Effector CD4-positive, alpha-beta T cell (primary cell): ENCODE measurements around the gene MAN1B1.
"Not testable (repeated sequence)": the region's sequence is repeated elsewhere in the genome, so short reads cannot be mapped to it uniquely, and the experiment has no call there.

ENCODE experiments used
- DNase-seq: peaks from one replicate; pipeline ENCODE4 v3.0.0-alpha.2; 2020

Gene MAN1B1

DNA sequence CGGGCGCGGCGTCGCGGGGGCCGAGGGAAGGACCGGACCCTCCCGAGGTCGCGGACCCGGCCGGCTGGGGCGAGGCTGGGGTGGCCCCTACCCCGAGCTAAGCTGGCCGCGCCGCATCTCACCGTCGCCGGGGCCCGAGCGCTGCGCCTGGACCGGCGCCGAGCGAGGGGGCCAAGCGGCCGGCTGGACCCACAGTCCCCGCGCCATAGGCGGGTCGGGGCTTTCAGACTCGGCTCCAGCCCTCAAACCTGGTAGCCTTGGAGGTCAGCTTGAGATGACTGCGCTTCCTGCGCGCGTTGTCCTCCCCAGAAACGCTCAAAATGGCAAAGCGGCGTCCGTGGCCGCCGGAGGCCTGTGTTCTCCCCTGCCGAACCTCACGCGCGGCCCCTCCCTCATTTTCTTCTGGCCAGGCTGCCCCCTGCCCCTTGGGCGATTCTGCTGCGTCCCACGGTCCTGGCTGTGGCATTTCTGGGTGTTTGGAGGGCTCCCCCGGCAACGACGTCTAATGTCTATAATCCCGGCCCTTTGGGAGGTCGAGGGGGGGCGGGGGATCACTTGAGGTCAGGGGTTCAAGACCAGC is 43.5 kb downstream of the MAN1B1 start:
- no peak for DNase-seq

- no peak for DNase-seq
Observed at GRCh38 chr9:137134191-137134590, 47.4 kb downstream of the MAN1B1 start.

DNA sequence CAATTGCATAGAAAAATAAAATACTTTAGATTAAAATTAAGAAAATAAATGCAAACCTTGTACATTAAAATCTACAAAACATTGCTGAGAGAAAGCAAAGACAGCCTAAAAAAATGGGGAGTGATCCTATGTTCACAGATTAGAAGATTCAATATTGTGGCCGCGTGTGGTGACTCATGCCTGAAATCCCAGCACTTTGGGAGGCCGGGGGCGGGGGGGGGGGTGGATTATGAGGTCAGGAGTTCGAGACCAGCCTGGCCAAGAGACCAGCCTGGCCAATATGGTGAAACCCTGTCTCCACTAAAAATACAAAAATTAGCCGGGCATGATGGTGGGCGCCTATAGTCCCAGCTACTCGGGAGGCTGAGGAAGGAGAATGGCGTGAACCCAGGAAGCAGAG is 48.4 kb downstream of the MAN1B1 start:
- DNase-seq, result not testable (repeated sequence)

DNA sequence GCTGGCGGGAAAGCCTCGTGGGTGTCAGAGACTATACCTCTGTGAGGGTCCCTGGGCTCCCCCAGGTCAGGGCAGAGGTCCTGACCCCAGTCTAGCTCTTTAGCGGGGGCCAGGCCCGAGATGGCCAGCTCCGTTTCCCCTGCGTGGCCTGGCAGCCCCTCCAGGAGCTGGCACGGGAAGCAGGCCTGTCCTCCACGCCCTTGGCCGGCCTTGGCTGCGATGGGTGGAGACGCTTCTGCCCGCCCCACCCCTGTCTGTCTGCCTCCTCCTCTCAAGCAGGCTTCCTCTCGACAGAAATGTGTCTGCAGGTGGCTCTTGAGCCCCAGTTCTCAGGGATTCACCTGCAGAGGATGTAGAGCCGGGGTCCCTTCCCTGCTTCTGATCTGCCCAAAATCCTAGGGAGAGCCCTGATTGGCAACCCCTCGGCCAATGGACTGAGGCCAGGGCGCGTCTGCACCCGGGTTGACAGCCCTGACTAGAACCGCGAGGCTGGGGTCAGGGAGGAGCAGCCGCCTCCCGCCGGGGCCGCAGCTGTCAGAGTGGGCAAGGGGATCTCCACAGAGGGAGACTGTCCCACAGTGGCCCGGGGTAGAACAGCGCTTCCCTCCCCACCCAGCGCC is 49.6 kb downstream of the MAN1B1 start:
- no peak for DNase-seq

DNA sequence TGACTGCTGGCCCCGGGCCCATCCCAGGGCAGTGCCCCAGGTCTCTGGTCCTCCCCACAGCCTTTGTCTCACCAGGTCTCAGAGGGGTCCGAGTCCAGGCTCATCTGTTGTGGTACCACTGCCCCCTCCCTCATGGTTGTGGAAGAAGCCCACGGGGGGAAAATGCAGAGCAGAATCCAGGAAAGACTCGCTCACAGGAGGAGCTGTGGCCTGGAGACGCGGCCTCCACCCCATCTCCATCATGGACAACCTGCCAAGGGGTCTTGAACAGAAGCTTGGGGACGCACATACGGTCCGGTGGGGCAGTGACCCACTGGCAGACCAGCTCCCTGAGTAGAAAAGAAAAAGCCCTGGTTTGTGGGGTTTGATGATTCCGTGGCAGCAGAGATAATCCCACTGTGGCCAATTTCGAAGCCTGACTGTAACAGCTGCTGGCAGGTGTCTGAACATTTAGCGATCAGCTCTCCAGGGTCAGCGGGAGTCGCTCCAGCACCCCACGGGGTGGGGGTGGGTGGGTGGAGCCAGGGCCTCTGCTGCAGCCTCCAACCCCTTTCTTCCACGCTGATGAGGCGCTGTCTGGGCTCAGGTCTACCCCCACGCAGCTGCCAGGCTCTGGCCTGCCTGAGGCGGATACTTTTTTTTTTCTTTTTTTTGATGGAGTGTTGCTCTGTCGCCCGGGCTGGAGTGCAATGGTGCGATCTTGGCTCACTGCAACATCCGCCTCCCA is 50.3 kb downstream of the MAN1B1 start:
- no peak for DNase-seq

DNA sequence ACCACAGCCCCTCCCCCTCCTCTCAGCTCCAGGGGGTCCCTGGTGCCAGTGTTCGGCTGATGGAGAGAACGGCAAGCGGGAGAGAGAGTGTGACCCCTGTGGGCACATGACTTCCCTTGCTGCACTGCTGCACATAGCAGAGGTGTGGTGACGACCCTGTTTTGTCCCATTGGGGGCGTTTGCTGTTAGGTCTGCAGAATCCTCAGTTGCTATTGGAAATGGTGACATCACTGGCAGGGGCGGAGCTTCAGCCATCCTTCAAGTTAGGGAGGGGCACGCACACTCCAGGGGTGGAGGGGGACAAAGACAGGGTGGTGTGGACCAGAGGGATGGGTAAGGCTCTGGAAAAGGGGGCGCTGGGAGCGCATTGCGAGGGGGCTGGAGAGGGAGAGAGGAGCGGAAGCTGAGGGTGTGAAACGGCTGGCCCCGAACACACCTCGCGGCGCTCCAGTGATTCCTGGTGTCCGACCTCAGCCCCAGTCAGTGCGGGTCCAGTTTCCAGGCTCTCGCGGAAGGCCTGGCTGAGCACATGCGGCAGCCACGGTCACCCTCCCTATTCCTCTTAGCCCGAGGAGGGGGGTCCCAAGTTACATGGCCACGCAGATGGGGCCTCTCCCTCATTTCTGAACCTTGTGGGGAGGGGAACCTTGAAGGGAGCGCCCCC is 51.4 kb downstream of the MAN1B1 start:
- no peak for DNase-seq

GRCh38 chr9:137138722-137139467 is 52.1 kb downstream of the MAN1B1 start, which contains the start of gene GRIN1:
Gene GRIN1, plus strand, starts transcription at chr9:137139154. Its CDS starts 333 bp downstream, at chr9:137139487.
- peak; percentile 21 for DNase-seq

DNA sequence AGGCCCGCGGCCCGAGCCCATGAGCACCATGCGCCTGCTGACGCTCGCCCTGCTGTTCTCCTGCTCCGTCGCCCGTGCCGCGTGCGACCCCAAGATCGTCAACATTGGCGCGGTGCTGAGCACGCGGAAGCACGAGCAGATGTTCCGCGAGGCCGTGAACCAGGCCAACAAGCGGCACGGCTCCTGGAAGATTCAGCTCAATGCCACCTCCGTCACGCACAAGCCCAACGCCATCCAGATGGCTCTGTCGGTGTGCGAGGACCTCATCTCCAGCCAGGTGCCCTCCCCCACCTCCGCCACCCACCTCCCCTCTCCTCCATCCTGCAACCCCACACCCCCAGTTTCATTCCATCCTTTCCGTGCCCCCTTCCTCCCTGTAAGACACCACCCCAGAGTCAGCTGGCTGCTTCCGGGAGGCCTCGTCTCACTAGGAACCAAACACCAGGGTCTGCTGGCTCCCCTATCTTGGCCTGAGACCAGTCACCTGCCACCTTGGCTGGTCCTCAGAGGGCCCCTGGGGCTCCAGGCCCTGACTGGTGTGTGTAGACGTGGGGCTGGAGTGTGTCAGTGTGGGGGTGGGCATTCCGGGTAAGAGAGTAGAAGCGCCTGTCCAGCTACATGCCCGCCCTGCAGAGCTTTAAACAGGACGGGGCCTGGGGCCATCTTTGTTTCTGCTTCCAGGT is 52.8 kb downstream of the MAN1B1 start:
- DNase-seq, result no peak

- DNase-seq, result no peak
Observed at GRCh38 chr9:137140151-137141012, 53.6 kb downstream of the MAN1B1 start.

DNA sequence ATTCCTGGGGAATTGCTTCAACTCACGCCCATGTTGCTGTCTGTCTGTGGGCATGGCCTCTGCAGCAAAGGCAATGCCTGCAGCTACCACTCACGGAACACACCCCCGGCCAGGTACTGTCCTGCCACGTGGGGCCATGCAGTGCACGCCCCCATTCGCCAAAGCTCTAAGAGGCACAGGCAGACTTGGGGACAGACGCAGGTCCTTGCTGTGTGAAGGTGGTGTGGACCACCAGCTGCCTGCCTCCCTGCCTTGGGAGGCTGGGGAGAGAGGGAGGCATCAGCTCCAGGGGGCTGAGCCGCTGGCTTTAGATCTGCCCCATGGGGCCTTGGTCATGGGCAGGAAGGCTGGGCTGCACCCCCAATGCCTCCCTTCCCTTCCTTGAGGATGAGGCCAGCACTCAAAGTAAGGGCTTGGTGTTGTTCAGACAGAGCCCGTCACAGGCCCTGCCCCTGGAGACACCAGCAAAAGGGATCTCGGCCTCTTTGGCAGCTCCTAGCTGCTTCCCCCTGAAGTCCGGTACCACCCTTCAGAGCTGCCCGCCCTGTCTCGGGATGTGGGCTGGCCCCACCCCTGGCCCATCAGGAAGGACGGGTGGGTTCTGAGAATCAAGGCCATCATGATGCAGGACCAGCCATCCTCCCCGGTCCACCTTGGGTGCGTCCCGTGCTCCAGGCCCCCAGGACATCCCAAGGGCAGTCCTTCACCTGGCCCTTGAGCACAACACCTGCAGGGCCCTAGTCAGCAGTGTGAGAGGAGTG is 54.4 kb downstream of the MAN1B1 start:
- DNase-seq, result no peak

GRCh38 chr9:137141976-137142936 is 55.5 kb downstream of the MAN1B1 start:
- no peak for DNase-seq

DNA sequence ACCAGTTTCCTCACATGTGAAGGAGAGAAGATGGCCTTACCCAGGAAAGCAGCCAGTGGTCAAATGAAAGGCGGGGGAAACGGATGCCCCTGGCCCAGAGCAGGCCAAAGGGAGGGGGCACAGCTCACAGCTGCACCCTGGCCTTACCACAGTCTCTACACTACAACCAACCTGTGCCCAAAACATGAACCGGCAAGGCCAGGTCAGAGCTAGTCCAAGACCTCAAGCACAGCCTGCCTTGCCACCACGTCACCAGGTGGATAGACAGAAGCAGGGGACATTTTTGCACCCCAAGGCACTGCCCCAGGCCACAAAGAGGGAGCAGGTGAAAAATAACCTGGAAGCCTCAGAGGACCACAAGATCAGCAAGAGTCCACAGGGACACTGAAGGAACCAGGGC is 56.7 kb downstream of the MAN1B1 start:
- no peak for DNase-seq

GRCh38 chr9:137145731-137146526 is 59.1 kb downstream of the MAN1B1 start:
- no peak for DNase-seq

GRCh38 chr9:137146527-137146918 is 59.7 kb downstream of the MAN1B1 start:
- no peak for DNase-seq

DNA sequence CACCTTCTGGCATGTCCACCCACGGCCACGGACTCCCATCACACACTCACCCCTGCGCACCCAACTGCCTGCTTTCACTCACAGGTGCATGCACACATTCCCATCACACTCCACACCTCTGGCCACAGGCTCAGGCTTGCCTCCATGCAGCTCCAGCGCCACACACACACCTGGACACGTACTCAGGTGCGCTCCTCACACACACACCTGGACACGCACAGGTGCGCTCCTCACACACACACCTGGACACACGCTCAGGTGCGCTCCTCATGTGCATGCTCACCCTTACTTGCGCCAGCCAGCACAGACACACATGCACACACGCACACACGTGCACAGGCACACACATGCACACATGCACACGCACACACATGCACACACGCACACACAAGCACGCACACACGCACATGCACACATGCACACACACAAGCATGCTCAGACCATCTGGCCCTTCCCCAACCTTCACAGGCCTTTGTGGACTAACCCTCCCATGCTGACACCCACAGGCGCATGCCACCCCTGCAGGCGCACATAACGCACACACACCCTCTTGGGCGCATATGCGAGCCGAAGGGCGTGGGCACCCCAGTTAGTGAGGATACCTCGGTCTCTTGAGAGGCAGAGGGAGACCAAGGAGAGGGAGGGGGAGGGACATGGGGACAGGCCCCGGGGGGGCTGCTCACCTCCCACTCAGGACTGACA is 60.5 kb downstream of the MAN1B1 start:
- DNase-seq, result no peak

GRCh38 chr9:137147793-137148160 is 61.0 kb downstream of the MAN1B1 start:
- DNase-seq, result no peak

GRCh38 chr9:137148242-137148641 is 61.5 kb downstream of the MAN1B1 start:
- no peak for DNase-seq

DNA sequence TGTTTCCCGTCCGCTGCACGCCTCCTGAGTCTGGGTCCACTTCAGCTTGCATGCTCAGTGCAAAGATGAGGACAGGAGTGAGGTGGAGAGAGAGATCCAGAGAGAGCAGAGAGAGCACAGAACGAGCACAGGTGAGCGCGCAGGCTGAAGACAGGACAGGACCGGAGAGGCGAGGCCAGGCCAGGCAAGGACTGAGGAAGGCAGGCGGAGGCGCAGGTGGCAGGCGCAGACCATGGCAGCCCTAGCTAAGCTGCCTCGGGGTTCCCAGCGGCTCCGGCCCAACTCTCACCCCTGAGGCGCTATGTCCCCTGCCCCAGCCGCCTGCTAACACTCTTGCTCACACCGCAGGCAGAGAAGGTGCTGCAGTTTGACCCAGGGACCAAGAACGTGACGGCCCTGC is 61.9 kb downstream of the MAN1B1 start:
- DNase-seq, result no peak
